ENCODE results near the gene KRTAP10-8.
"Not testable (repeated sequence)": the region's sequence is repeated elsewhere in the genome, so short reads cannot be mapped to it uniquely, and the experiment has no call there.

DNA sequence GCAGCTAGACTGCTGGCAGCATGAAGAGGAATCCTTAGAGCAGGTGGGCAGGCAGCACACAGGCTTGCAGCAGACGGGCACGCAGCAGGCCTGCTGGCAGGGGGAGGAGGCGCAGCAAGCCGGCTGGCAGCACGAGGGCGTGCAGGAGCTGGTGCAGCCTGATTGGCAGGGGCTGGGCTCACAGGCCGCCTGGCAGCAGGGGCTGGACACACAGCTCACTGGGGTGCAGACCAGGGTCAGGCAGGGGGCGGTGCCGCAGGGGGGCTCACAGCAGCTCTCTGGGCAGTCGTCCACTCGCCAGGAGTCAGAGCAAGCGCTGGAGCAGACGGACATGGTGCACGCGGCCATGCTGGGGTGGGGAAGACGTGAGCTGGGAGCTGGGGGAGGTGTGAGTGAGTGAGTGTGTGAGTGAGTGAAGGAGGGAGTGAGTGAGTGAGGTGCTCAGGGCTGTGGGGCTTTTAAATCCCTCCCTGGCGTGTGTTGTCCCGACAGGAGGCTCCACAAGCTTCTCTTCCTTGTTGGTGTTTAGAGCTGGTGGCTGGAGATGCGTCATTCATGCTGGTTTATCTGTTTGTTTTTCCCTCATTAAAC lies 31.6 kb upstream of the KRTAP10-8 start, which contains the start of gene KRTAP10-5:
- TF ChIP-seq CTCF, POLR2AphosphoS5, POLR2A (IDR thresholded peaks at IDR 0.05): not testable (repeated sequence)
